ENCODE results near the gene POT1.

POT1 gene

DNA sequence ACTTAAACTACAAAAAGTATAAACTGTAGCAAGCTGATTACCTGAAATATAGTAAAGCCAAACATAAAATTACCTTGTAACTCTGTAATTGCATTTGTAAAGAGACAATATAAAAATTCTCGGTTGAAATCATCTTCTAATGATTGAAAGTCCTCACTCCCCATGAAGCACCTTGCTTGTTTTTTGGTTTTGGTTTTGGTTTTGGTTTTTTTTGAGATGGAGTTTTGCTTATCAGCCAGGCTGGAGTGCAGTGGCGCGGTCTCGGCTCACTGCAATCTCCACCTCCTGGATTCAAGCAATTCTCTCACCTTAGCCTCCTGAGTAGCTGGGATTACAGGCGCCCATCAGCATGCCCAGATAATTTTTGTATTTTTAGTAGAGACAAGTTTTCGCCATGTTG, 130.2 kb downstream of the POT1 start:
- no peak for DNase-seq

DNA sequence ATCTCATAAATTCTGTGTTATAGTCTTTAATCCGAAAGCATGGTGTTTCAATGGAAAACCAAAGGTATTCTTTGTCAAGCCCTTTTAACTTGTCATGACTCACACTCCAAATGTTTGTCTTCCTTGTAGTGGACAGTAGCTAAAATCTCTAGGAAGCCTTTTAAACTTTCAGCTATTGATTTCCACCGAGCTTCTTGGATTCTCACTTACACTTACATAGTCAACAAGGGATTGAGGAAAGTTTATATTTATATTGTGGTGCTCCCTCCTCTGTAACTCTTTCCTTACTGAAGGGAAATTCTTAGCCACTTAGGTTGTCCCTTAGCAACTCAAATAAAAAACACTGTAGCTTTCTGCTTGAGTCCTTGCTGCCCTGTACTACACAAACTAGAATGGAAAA, 132.9 kb downstream of the POT1 start:
- no peak for DNase-seq

GRCh38 chr7:124792696-124793095, 136.9 kb downstream of the POT1 start:
- DNase-seq: no peak

GRCh38 chr7:124792002-124792401, 137.6 kb downstream of the POT1 start:
- no peak for DNase-seq

DNA sequence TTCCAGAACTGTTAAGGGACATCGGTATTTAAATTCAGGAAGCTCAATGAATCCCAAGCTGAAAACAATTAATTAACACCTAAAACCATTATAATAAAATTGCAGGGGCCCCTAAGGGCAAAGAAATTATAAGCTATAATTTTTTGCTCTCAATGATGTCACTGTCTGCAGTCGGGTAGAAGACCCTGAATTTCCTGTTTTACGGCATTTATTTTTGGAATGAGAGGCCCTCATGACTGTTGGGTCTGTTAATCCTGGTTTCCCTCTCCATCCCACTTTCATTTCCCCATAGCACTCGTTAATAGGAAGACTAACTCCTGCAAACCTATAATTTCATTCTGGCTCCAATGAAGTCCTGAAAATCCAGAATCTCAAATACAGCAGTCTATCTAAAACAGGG, 138.2 kb downstream of the POT1 start:
- DNase-seq: no peak

DNA sequence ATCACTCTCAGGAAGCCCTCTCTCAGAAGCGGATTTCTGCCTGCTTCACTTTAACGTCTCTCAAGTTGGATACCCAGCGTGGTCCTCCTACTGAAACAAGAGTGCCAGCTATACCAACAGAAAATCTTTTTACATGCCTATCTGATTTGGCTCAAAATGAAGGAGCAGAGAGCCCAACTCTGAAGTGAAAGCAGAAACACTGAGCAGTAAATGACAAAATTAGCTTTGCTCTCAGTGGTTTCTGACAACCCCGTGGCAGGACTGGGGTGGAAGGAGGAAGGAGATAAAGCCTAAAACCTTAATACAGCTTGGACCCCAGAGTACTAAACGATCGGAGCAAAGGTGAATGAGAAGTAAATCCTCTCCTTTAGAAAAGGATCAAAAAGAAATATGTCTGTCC, 139.0 kb downstream of the POT1 start:
- no peak for DNase-seq

DNA sequence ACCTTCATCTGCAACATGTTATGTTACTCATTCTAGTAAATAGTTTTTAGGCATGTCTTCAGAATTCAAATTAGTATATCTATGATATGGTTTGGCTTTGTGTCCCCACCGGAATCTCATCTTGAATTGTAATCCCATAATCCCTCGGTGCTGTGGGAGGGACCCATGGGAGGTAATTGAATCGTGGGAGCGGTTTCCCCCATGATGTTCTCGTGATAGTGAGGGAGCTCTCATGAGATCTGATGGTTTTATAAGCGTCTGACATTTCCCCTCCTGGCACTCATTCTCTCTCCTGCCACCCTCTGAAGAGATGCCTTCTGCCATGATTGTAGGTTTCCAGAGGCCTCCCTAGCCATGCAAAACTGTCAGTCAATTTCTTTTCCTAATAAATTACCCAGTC, 143.6 kb downstream of the POT1 start:
- DNase-seq: no peak

GRCh38 chr7:124784879-124785818, 144.5 kb downstream of the POT1 start:
- DNase-seq: no peak

DNA sequence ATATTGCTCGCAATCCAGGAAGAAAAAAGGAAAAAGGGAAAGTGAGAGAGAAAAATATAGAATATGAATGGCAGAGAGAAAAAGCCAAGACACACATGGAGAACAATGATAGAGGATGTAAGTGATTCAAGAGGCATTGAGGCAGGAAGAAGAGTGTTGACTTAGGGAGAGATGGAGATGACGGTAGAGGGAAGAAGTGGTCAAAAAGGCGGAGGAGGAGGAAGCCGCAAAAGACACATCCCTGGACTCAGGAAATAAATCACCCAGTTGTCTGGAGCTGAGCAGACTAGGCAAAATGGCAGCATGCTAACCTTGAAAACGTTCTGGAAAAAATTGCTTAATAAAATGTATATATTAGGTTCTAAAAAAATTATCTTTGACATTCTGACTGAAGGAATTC, 146.4 kb downstream of the POT1 start:
- no peak for DNase-seq

GRCh38 chr7:124781907-124782734, 147.5 kb downstream of the POT1 start:
- DNase-seq: no peak

GRCh38 chr7:124781418-124781817, 148.2 kb downstream of the POT1 start:
- DNase-seq: no peak

- no peak for DNase-seq
These were observed 149.0 kb downstream of the POT1 start for GRCh38 chr7:124780608-124781007.

DNA sequence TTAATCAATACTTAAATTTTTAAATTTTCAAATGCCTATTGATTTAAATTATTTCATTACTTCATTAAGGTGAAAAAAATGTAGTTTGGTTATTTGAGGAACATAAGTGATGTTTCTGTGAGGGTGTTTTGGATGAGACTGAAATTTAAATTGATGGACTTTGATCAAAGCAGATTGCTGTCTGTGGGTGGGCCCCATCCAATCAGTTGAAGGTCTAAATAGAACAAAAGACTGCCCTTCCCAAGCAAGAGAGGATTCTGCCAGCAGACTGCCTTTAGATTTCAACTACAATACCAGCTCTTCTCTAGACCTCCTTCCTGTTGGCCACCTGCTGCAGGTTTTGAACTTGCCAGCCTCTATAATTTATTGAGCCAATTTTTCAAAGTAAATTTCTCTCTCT, 149.6 kb downstream of the POT1 start:
- no peak for DNase-seq

DNA sequence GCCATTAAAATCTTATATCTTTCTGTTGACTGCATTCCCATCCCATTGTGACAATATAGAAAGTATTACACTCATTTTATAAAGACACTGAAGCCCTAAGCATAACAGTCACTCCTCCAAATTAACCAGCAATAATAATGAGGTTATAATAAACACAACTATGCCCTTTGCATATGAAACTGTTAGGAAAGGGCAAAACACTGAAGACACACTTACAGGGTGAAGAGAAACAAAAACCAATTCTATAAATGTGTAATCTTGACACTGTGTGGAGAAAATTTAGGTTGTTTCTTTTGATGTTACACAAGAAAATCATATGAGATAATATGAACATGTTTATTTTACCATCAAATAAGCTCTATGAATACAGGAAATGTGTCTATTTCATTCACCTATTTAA, 150.0 kb downstream of the POT1 start:
- DNase-seq: no peak

DNA sequence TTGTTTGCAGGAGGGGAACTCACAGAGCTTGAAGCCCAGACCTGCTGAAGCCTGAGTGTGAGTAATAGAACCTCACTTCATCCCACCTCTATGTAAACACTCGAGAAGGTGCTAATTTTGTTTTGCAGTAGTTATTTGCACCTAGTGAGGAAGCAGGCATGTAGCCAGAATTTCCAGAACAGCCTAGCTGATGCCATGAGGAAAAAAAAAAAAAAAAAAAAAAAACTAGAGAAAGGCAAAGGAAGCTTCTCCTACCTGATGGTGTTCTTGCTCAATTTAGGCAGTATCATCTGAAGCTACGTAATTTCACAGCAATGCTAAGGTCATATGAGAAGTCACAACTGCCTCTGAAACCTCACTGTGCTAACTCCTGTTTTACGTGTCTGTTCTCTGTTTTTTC, 150.4 kb downstream of the POT1 start:
- DNase-seq: no peak

GRCh38 chr7:124777268-124777667, 152.4 kb downstream of the POT1 start:
- no peak for DNase-seq

DNA sequence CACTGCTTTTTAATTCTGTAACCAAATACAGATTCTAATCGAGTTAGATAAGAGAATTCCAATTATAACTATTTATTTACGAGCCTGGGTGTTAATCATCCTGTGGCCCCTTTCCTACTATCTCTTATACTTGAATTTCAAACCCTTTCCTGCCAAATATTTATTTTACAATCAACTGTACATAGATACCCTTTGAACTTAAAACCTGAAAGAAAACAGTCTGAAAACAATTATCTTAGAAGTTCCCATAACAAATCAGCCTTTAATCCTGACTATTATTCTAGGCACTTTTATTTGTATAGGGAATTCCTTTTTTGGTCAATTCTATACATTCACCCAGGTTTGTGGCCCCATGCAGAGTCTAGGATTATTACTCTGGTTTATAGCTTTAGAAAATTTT, 153.5 kb downstream of the POT1 start:
- DNase-seq: no peak

DNA sequence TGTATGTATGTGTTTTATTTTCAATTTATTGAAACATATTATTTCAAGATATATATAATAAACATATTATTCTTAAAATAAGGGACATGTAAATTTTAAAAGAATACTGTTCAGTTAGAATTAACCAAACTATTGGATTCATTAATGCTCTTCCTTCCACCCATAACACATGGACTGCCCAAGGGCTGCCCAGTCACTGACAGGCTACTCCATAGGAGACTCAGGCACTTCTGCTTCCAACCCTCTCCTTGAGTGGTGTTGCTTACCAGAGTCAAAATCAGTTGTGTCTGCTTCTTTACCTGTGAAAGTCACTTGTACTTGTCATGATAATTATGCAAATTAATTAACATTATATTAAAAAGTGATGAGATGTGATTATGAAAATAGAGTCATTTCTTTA, 154.2 kb downstream of the POT1 start:
- no peak for DNase-seq

DNA sequence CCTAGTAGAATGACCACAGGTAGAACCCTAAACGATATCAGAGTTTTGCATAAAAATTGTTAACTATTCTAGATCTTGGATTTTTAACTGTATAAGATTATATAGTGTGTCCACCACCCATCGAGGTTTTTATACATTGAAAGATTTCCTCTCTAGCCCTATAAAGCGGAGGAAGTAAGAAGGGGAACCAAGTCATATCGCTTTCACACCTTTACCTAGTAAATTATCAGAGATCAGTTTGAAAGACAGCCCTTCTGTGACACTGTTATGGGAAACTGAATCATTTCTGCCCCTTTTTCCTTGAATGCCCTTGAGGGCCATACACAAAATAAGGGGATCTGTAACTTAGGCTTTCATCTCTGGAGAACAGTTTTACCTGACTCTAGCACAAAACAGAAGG, 155.7 kb downstream of the POT1 start:
- no peak for DNase-seq

- no peak for DNase-seq
These were observed 156.3 kb downstream of the POT1 start for GRCh38 chr7:124773339-124773738.
